Testis (tissue), 3 donors: Measurements from ENCODE around the gene POLR2F. TPM values are rescaled to one million over a fixed set of nuclear protein-coding genes. Genes with fewer than 3 reads are reported as not detected.
"Not testable (repeated sequence)": the region's sequence is repeated elsewhere in the genome, so short reads cannot be mapped to it uniquely, and the experiment has no call there.

Experiments
- DNase-seq: peaks from one replicate; pipeline ENCODE4 v3.0.0-alpha.2; 2019
- H3K27ac ChIP-seq, 2 donors: fragments of 200-600 bp; sonication (generic); one replicate each; pipeline ENCODE4 v1.5.1; 2019
- H3K27me3 ChIP-seq: fragments of 200-600 bp; sonication (generic); one replicate; pipeline ENCODE4 v1.5.1; 2019
- H3K36me3 ChIP-seq: fragments of 200-600 bp; sonication (generic); one replicate; pipeline ENCODE4 v1.5.1; 2017; ENCODE audit warnings: low read depth; ENCODE audit errors: missing control alignments
- H3K4me1 ChIP-seq: fragments of 200-600 bp; sonication (generic); one replicate; pipeline ENCODE4 v1.5.1; 2019
- H3K4me3 ChIP-seq, 2 donors: fragments of 200-600 bp; sonication (generic); one replicate each; pipeline ENCODE4 v1.5.1; 2017 to 2019
- H3K9me3 ChIP-seq: fragments of 200-600 bp; sonication (generic); one replicate; pipeline ENCODE4 v1.5.1; 2017
- CTCF ChIP-seq, 3 experiments: fragments of 450-650 bp in 2 of 3; fragments of 200-600 bp in 1 of 3; sonication (generic) in 1 of 3; IDR thresholded peaks; one replicate each; pipeline ENCODE4 v1.5.1; 2016 to 2019; ENCODE audit warnings: antibody characterized with exemption in 3 of 3, mild to moderate bottlenecking in 2 of 3, moderate library complexity in 1 of 3
- POLR2A ChIP-seq: fragments of 450-650 bp; IDR thresholded peaks from one replicate; pipeline ENCODE4 v1.6.1; 2017; ENCODE audit warnings: antibody characterized with exemption, mild to moderate bottlenecking, moderate library complexity
- WGBS, 2 donors: methylation state at CpG; one replicate each; pipeline ENCODE4 v1.1.5; 2018; 5-methylcytosine and 5-hydroxymethylcytosine counted together
- intact Hi-C: fragments of 100-400 bp; cut with DNase I; formaldehyde crosslinking; loops from one replicate; pipeline ENCODE4 v1.15.1; 2023; ENCODE audit warnings: low total_unique reads
- polyA plus RNA-seq: library from polyadenylated mRNA; stranded (reverse); fragments of 350-450 nt; fragmentation: Illumina TruSeq; extraction: RNeasy Lipid Tissue Mini Kit (QIAGEN cat#74804); gene quantifications from one replicate; pipeline ENCODE4 v1.2.3, GENCODE V29; 2014; ENCODE audit warnings: low read depth, low replicate concordance; ENCODE audit not compliant: insufficient read depth
- total RNA-seq, 2 donors: library from RNA; depleted of rRNA; stranded (reverse); fragments of >200 nt; gene quantifications; one replicate each; pipeline ENCODE4 v1.2.3, GENCODE V29; 2016

The POLR2F gene
- total and polyA plus RNA-seq, 3 donors from 2014 or later, result 88.7 to 137 (median 107) TPM

GRCh38 chr22:37953062-37953436, 450 bp upstream of the POLR2F start:
- Histone ChIP-seq H3K4me3 (peak overlapping the region; percentile 87 to 88), H3K4me1 (peaks cover 14% of the 10 kb centered on the region), H3K27me3 (no peaks in the 10 kb centered on the region), H3K36me3 (no peaks in the 10 kb centered on the region), H3K27ac (no peak overlapping the region), H3K9me3 (no peaks in the 10 kb centered on the region)
- intact Hi-C loops, result no loop called here
- no peak for DNase-seq
- no peak for TF ChIP-seq CTCF (IDR thresholded peaks at IDR 0.05)
- no peak for TF ChIP-seq POLR2A
- 0 to 1% methylated on average over 13 of the region's 13 CpGs for WGBS, 2 donors

- Histone ChIP-seq H3K9me3 (no peaks in the 10 kb centered on the region), H3K4me3 (peak overlapping the region in 1 of 2 donors; percentile 87), H3K27me3 (no peaks in the 10 kb centered on the region), H3K27ac (no peak overlapping the region), H3K4me1 (peaks cover 14% of the 10 kb centered on the region), H3K36me3 (no peaks in the 10 kb centered on the region)
- DNase-seq, result no peak
- WGBS, 2 donors, result 38 to 41% methylated on average over 4 of the region's 4 CpGs
- no peak for TF ChIP-seq POLR2A
- TF ChIP-seq CTCF (IDR thresholded peaks at IDR 0.05), result no peak
- intact Hi-C loops, result no loop called here
Observed at GRCh38 chr22:37954686-37955085, 1.2 kb downstream of the POLR2F start.

GRCh38 chr22:37955825-37956397, 2.4 kb downstream of the POLR2F start:
- H3K27me3 ChIP-seq, H3K27ac ChIP-seq, H3K36me3 ChIP-seq, intact Hi-C loops, DNase-seq, H3K4me3 ChIP-seq, H3K9me3 ChIP-seq: not testable (repeated sequence)
- H3K4me1 ChIP-seq, result peaks cover 14% of the 10 kb centered on the region
- 83 to 85% methylated on average over 15 of the region's 15 CpGs for whole genome bisulfite sequencing, 2 donors

- intact Hi-C loops, result no loop called here
- 77 to 85% methylated on average over 4 of the region's 4 CpGs for WGBS, 2 donors
Observed at GRCh38 chr22:37957232-37957631, 3.7 kb downstream of the POLR2F start.

GRCh38 chr22:37959231-37959825, 5.8 kb downstream of the POLR2F start:
- DNase-seq, result no peak
- intact Hi-C loops, result no loop called here
- WGBS, 2 donors, result 96% methylated on average over 17 to 18 of the region's 18 CpGs
- Histone ChIP-seq H3K36me3 (no peaks in the 10 kb centered on the region), H3K27me3 (no peaks in the 10 kb centered on the region), H3K27ac (no peak overlapping the region), H3K4me3 (no peak overlapping the region), H3K9me3 (no peaks in the 10 kb centered on the region), H3K4me1 (peaks cover 5% of the 10 kb centered on the region)
- no peak for TF ChIP-seq CTCF (IDR thresholded peaks at IDR 0.05)
- no peak for TF ChIP-seq POLR2A

More at GRCh38 chr22:37957232-37957631, 3.7 kb downstream of the POLR2F start:
- Histone ChIP-seq H3K4me1 (peaks cover 14% of the 10 kb centered on the region), H3K36me3 (no peaks in the 10 kb centered on the region), H3K9me3 (no peaks in the 10 kb centered on the region), H3K27me3 (no peaks in the 10 kb centered on the region), H3K4me3 (no peak overlapping the region), H3K27ac (no peak overlapping the region)
- no peak for TF ChIP-seq CTCF (IDR thresholded peaks at IDR 0.05)
- TF ChIP-seq POLR2A, result no peak
- DNase-seq, result no peak
